ENCODE measurements around the gene MYO3B. TPM values are rescaled to one million over a fixed set of nuclear protein-coding genes. Genes with fewer than 3 reads are reported as not detected.

The MYO3B gene
- total and polyA plus RNA-seq, 2 donors (not counting 1 experiment from before 2014, with no cell fraction given) = not detected

DNA sequence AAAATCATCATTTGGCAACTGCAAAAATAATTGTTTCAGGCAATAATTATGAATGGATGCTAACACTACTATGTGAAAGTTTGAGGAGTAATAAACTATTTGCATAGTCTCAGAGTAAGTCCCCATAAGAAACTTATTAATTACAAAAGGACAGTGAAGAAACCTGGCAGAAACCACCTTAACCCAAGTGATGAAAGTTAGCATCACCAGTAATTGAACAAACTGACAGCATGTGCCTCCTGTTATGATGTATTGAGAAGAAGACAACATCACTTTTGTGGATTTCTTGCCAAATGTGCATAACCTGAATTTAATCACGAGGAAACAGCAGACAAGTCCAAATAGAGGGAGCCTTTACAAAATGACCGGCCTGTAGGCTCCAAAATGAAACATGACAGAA is 353.9 kb downstream of the MYO3B start:
- no peaks in the 10 kb centered on the region for H3K9me3 Mint-ChIP-seq (ENCODE audit: insufficient read depth)

DNA sequence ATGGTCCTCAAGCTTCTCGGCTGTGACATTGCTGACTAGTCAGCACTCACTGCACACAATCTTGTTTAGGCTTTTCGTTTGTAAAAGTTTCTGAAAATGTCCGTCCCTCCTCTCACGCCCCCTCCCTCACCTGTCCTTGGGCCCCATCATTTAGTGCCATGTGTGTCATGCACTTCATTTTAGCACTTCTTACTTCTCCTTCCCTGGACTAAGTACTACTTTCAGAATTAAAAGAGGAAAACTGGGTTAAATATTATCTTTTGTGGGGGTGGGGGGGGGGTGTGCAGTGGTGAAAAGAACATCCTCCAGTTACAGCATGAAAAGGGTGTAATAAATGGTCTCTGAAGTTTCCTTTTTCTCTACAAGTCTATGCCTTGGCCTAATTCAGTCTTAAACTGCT is 355.2 kb downstream of the MYO3B start:
- no peak overlapping the region for H3K27ac Mint-ChIP-seq
- CTCF ChIA-PET = no interaction called here

More for the DNA sequence above, 353.9 kb downstream of the MYO3B start:
- DNase-seq = no peak
- Histone ChIP-seq H4K20me1 (ENCODE audit: control insufficient read depth, insufficient read depth, low read length, poor library complexity, severe bottlenecking) (no peaks in the 10 kb centered on the region), H3K4me3 (ENCODE audit: control extremely low read depth in 1 of 5, extremely low read depth in 1 of 5, insufficient read depth in 1 of 5, low read depth in 2 of 5, low read length in 4 of 5) (no peak overlapping the region), H3K36me3 (replicated peaks in 1 of 2; ENCODE audit: control extremely low read depth in 1 of 2, control insufficient read depth in 1 of 2, extremely low read depth in 1 of 2, insufficient read depth in 2 of 2, low read length in 1 of 2) (no peaks in the 10 kb centered on the region), H3K9me3 (ENCODE audit: control extremely low read depth in 1 of 3, control insufficient read depth in 2 of 3, insufficient read depth in 1 of 3, low read length in 2 of 3) (no peaks in the 10 kb centered on the region), H3K27me3 (replicated peaks in 1 of 4; ENCODE audit: control extremely low read depth in 1 of 4, control insufficient read depth in 3 of 4, insufficient read depth in 4 of 4, low read length in 3 of 4) (no peaks in the 10 kb centered on the region), H3K79me2 (ENCODE audit: control insufficient read depth, insufficient read depth, low read length) (no peaks in the 10 kb centered on the region), H3K4me2 (replicated peaks; ENCODE audit: low read depth, low read length, poor library complexity, severe bottlenecking) (no peak overlapping the region), H3K4me1 (ENCODE audit: control insufficient read depth in 2 of 2, insufficient read depth in 2 of 2, low read length in 2 of 2) (no peaks in the 10 kb centered on the region), H3K9ac (ENCODE audit: low read length) (no peak overlapping the region), H2AFZ (ENCODE audit: insufficient read depth, low read depth, low read length, poor library complexity, severe bottlenecking) (no peak overlapping the region), H3K27ac (ENCODE audit: low read length in 2 of 2) (no peak overlapping the region)
- ATAC-seq (ENCODE audit: low read depth) = no peak
- TF ChIP-seq CTCF (IDR thresholded peaks at IDR 0.05) (no peak), EZH2 (IDR thresholded peaks at IDR 0.05; ENCODE audit: borderline replicate concordance, insufficient read depth, low read depth, low read length, poor library complexity, severe bottlenecking) (no peak)
- H3K27ac Mint-ChIP-seq = no peak overlapping the region
- 67% methylated on average over 1 of the region's 2 CpGs for WGBS (ENCODE audit: insufficient coverage)
- no peak overlapping the region for H3K4me3 Mint-ChIP-seq
- intact Hi-C loops (cut with micrococcal nuclease) = no loop called here
- ChIA-PET POLR2A (no interaction called here), CTCF (no interaction called here)
- peaks cover 3% of the 10 kb centered on the region for H3K27me3 Mint-ChIP-seq
- no peaks in the 10 kb centered on the region for H3K4me1 Mint-ChIP-seq

More for the DNA sequence above, 355.2 kb downstream of the MYO3B start:
- intact Hi-C loops (cut with micrococcal nuclease) = no loop called here
- Histone ChIP-seq H3K27me3 (replicated peaks in 1 of 4; ENCODE audit: control extremely low read depth in 1 of 4, control insufficient read depth in 3 of 4, insufficient read depth in 4 of 4, low read length in 3 of 4) (no peaks in the 10 kb centered on the region), H3K36me3 (replicated peaks in 1 of 2; ENCODE audit: control extremely low read depth in 1 of 2, control insufficient read depth in 1 of 2, extremely low read depth in 1 of 2, insufficient read depth in 2 of 2, low read length in 1 of 2) (no peaks in the 10 kb centered on the region), H3K4me1 (ENCODE audit: control insufficient read depth in 2 of 2, insufficient read depth in 2 of 2, low read length in 2 of 2) (no peaks in the 10 kb centered on the region), H3K9me3 (ENCODE audit: control extremely low read depth in 1 of 3, control insufficient read depth in 2 of 3, insufficient read depth in 1 of 3, low read length in 2 of 3) (no peaks in the 10 kb centered on the region), H3K79me2 (ENCODE audit: control insufficient read depth, insufficient read depth, low read length) (no peaks in the 10 kb centered on the region), H4K20me1 (ENCODE audit: control insufficient read depth, insufficient read depth, low read length, poor library complexity, severe bottlenecking) (no peaks in the 10 kb centered on the region), H3K9ac (ENCODE audit: low read length) (no peak overlapping the region), H3K4me2 (replicated peaks; ENCODE audit: low read depth, low read length, poor library complexity, severe bottlenecking) (no peak overlapping the region), H2AFZ (ENCODE audit: insufficient read depth, low read depth, low read length, poor library complexity, severe bottlenecking) (no peak overlapping the region), H3K27ac (ENCODE audit: low read length in 2 of 2) (no peak overlapping the region), H3K4me3 (ENCODE audit: control extremely low read depth in 1 of 5, extremely low read depth in 1 of 5, insufficient read depth in 1 of 5, low read depth in 2 of 5, low read length in 4 of 5) (no peak overlapping the region)
- no peak overlapping the region for H3K4me3 Mint-ChIP-seq
- H3K9me3 Mint-ChIP-seq (ENCODE audit: insufficient read depth) = no peaks in the 10 kb centered on the region
- 90% methylated on average over 4 of the region's 4 CpGs for WGBS (ENCODE audit: insufficient coverage)
- ATAC-seq (ENCODE audit: low read depth) = no peak
- DNase-seq = no peak
- H3K4me1 Mint-ChIP-seq = no peaks in the 10 kb centered on the region
- POLR2A ChIA-PET = no interaction called here
- H3K27me3 Mint-ChIP-seq = peaks cover 3% of the 10 kb centered on the region
- no peak for TF ChIP-seq CTCF (IDR thresholded peaks at IDR 0.05)
- TF ChIP-seq EZH2 (IDR thresholded peaks at IDR 0.05; ENCODE audit: borderline replicate concordance, insufficient read depth, low read depth, low read length, poor library complexity, severe bottlenecking) = no peak

Data from B cell (primary cell).